Left cardiac atrium (tissue), 4 donors: ENCODE data around the gene IP6K1. TPM values are rescaled to one million over a fixed set of nuclear protein-coding genes. Genes with fewer than 3 reads are reported as not detected.
A peak's percentile ranks its signal among the peaks of the same experiment; 100 is the strongest.

Experiments
- ATAC-seq, 2 donors: fragments of 200-7000 bp; cut with Tn5 transposase; one replicate each; pipeline ENCODE4 v1.9.1; 2020; ENCODE audit warnings: mild to moderate bottlenecking in 2 of 2, moderate library complexity in 2 of 2
- DNase-seq: peaks from one replicate; pipeline ENCODE4 v3.0.0-alpha.2; 2020
- intact Hi-C, 2 donors: fragments of 100-400 bp; cut with DNase I; formaldehyde crosslinking; loops; one replicate each; pipeline versions ENCODE4 v1.14.1 to v1.15.1; 2022 to 2023
- total RNA-seq, 2 donors: library from RNA; stranded (reverse); fragmentation: NEBNext Ultra II Directional; extraction: Animal tissue kit (Norgen Biotek cat#: 25700); gene quantifications; one replicate each; pipeline ENCODE4 v1.2.1, GENCODE V29; 2021
- donor health status: DM: no; HTN: yes; CAD: no.
- donor health status: DM: no; HTN: yes; CAD: no; lungs with severe emphysema.
- donor health status: DM: yes; HTN: yes; CAD: no.
- donor health status: Dilated cardiomyopathy.

Gene IP6K1
- total RNA-seq, 2 donors from 2014 or later = 22.3 to 22.4 TPM

DNA sequence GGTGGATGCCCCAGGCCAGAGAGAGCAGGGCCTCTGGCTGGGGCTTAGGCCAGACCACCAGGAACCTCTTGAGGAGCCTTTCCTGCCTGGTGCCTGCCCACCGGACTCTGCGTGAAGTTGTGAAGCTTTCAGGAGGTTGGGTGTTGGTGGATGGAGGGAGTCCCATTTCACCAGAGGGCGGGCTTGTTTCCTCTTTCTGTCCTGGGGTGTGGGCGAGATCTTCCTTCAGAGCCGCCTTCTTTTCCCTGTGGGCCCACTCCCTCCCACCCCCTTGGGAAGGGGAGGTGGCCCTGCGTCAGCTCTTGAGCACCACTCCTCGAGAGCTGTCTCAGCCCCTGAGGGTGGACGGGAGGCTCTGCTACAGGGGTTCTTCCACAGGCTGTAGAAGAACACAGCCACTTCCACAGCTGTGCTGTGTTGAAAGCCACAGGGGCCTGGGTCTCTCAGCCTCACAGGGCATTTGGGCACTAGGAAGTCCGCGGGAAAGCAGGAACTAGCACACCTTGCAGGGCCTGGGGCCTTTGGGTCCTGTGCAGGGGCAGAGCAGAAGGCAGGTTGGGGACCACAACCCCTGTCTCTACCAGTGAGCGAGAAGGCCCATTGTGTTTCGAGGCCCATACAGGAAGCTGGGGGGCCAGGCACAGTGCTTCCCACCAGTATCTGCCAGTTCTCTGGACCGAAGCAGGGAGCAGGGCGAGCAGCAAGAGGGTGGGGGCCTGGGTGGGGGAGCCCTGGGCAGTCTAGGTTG, 69.0 kb downstream of the IP6K1 start:
- ATAC-seq = no peak
- peak; percentile 13 for DNase-seq
- intact Hi-C loops = no loop called here

DNA sequence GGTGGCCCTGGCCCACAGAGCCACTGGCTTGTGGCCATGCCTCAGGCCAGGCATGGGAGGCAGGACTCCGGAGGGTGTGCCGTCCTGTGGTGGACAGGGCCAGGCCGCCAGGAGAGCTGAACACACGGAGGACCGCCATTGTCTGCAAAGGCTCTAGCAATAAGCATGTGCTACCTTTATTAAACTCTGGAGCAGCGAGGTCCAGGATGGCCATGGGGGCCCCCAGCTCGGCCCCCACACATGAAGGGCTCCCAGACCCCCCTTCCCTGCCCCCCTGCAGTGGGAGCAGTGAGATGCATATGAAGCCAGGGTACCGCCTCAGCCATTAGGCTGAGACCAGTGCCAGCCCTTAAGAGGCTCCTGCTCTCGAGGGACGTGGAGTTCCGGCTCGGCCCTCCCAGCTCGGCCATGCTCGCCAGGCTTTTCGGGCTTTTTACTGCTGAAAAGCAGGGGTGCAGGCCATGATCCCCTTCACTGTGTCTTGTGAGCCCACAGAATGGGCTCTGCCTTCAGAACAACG, 69.6 kb downstream of the IP6K1 start:
- DNase-seq (peak; percentile 13), ATAC-seq (no peak)
- intact Hi-C loops = no loop called here

- ATAC-seq (no peak), DNase-seq (no peak)
- intact Hi-C loops = no loop called here
These were observed 70.2 kb downstream of the IP6K1 start for GRCh38 chr3:49716169-49716568.

GRCh38 chr3:49715611-49716121, 70.7 kb downstream of the IP6K1 start:
- intact Hi-C loops = no loop called here
- no peak for ATAC-seq
- DNase-seq = no peak

DNA sequence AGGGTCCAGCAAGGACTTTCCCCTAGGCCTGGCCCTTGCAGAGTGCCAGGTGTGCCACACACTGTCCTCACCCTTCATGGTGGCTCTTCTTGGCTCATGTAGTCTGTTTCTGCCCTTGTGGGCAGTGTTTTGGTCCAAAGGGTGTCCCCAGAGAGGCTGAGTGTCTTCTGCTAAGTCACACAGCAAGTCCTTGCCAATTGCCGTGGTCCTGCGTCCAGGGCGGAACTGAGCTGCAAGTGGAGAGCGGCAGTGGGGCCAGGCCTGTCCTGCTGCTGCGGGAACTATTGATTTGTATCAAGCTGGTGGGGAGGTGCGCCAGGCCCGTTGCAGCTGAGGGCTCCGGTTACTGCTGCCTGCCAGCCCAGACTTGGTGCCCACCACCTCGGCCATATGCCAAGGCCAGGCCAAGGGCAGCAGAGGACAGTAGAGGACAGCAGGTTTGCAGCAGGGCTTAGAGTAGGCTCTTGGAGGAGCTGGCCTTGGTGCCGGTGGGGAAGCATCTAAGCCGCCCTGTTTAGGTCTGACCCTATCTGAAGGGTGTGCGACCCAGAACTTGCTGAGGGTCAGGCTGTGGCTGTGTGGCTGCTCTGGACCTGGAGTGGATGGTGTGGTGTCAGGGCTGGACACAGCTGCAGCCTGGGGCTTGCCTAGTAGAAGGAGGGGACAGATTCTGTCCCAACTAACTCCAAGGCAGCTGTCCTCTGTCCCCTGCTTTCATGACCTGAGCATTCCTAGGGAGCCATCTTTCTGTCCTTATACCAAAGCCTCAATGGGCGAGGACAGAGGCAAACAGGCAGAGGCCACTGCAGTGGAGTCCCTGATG, 71.4 kb downstream of the IP6K1 start:
- ATAC-seq (no peak), DNase-seq (no peak)
- intact Hi-C loops = no loop called here

- DNase-seq = no peak
- intact Hi-C loops = no loop called here
- ATAC-seq = no peak
These were observed 72.8 kb downstream of the IP6K1 start for GRCh38 chr3:49713336-49714105.

DNA sequence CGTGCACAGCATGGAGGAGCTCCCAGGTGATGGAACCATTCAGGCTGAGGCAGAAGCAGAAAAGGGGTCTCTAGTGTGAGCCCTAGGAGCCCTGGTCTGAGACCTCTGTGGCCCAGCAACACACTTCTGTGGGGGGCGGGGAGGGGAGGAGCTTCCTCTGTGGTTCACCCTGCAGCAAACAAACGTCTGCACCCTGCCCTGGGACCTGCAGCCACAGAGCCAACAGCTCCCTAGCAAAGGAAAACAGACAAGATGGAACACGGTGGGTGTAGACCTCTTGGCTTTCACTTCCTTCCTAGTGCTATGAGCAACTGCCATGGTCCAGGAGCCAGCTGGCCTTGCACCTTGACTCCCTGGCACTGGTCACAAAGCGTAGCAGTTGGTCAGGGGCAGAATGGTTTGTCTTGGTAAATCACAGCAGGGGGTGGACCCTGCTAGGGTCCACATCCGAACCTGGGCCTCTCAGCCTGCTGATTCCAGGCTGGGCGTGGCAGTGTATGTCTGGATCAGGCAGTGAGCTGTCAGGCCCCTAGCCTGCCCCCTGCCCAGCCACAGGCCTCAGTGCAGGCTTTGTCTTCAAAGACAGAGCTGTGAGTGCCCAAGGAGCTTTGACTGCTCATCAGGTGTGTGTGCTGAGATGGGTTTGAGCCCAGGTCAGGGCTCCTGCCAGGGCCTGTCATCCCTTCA, 73.6 kb downstream of the IP6K1 start:
- no peak for DNase-seq
- intact Hi-C loops = no loop called here
- no peak for ATAC-seq

DNA sequence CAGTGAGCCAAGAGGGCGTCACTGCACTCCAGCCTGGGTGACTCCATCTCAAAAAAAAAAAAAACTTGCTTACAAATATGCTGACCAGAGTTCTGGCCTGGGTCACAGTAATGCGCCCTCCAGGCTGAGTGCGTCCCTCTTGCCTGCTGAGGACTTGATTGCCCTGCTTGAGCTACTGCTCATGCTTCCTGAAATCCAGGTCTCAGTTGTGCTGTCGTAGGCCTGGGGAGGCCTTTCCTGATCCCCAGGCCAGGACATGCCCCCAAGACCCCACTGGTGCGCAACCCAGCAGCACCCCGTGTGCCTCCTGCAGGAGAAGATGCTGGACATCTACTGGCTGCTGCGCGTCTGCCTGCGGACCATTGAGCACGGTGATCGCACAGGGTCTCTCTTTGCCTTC, 74.2 kb downstream of the IP6K1 start:
- DNase-seq (no peak), ATAC-seq (no peak)
- intact Hi-C loops = no loop called here

DNA sequence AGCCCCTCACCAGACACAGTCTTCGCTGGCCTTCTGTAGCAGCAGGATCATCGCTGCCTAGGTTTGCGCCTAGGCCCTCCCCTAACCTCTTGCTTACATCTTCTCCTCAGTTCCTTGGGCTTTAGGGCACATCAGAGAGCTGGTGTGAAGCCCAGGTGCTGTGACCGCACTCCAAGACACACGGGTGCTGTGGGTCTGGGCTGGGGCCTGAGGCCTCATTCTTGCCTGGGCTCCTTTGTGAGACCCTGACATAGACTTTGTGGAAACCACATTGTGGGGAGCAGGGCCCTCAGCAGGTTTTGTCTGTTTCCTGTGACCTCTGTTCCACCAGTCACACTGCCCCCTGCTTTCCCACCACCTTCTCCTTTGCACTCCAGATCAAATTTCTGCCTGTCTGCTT, 74.9 kb downstream of the IP6K1 start:
- intact Hi-C loops = no loop called here
- DNase-seq = no peak
- no peak for ATAC-seq

GRCh38 chr3:49709852-49710251, 76.5 kb downstream of the IP6K1 start:
- ATAC-seq (no peak), DNase-seq (no peak)
- intact Hi-C loops = no loop called here

DNA sequence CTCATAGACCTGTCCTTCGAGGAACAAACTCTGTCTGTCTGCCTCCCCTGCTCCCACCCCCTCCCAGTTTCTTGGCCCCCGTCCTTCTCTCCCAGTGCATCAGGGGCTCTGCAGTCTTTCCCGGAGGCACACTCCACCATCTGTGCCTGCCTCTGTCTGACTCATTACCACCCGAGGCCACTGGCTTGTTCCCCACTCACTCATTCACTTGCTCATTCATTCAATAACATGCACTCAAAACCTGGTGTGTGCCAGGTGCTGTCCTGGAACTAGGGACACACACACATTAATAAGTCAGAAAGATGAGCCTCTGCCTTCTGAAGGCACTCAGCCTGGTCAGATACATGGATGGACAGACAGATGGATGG, 79.2 kb downstream of the IP6K1 start:
- intact Hi-C loops = no loop called here
- no peak for ATAC-seq

DNA sequence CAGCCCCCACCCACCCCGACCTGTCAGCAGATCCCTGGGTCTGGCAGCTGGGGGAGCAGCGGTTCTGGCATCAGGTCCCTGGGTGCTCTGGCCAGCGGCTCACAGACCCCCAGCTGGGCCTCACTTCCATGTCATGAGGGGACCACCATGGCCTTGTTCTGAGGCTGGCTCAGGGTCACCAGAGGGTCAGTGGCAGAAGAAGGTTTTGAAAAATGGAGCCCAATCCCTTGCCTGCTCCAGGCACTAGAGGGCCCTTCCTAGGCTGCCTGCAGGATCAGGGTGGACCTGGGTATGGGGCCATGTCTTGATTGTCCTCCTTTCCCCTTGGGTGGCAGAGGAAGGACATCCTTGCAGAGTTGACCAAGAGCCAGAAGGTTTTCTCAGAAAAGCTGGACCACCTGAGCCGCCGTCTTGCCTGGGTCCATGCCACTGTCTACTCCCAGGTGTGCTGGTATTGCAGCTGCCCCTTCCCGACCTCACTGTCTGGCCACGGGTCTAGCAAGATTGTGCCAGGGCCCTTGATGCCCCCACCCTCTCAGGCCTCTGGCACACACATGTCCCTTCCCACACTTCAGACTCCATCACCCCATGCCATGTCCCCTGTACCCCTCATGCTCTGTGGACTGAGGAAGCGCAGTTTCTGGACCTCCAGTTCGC, 79.8 kb downstream of the IP6K1 start:
- intact Hi-C loops = no loop called here
- ATAC-seq (no peak), DNase-seq (peak; percentile 17)

More for the DNA sequence above, 79.2 kb downstream of the IP6K1 start:
- DNase-seq = no peak

DNA sequence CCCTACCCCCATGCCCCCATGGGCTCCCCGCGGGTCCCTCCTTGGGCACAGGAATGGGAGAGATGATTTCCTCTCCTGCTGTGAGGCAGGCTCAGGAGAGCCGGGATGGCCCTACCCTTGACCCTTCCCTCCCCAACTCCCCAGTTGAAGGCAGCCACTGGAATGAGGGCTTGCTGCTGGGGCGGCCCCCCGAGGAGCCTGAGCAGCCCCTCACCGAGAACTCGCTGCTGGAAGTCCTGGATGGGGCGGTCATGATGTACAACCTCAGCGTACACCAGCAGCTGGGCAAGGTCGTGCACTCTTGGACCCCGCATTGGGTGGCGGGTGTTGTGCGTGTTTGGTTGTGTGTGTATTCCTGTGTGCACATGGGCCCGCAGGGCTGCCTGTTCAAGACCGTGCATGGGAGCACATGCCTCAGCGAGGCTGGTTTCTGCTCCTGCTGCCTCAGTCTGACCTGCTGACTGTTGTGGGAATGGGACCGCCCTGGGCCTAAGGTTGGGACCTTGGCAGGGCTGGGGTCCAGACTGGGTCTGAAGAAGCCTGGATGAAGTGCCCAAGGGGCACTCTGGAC, 80.9 kb downstream of the IP6K1 start:
- ATAC-seq = no peak
- no peak for DNase-seq
- intact Hi-C loops = no loop called here

GRCh38 chr3:49704629-49705028, 81.7 kb downstream of the IP6K1 start:
- DNase-seq = no peak
- intact Hi-C loops = no loop called here
- ATAC-seq = no peak

GRCh38 chr3:49703956-49704355, 82.4 kb downstream of the IP6K1 start:
- ATAC-seq (no peak), DNase-seq (no peak)
- intact Hi-C loops = no loop called here

GRCh38 chr3:49703443-49703927, 82.9 kb downstream of the IP6K1 start:
- intact Hi-C loops = no loop called here
- peak; percentile 58 for DNase-seq
- ATAC-seq = peak; percentile 72 to 76

- intact Hi-C loops = no loop called here
- no peak for ATAC-seq
- no peak for DNase-seq
These were observed 83.7 kb downstream of the IP6K1 start for GRCh38 chr3:49702672-49703071.
